Heart left ventricle (tissue), 16 donors: ENCODE results near the gene PYGB. TPM values are rescaled to one million over a fixed set of nuclear protein-coding genes. Genes with fewer than 3 reads are reported as not detected.
A peak's percentile ranks its signal among the peaks of the same experiment; 100 is the strongest.

Experiments used
- ATAC-seq, 4 donors: fragments of 200-7000 bp; cut with Tn5 transposase; one replicate each; pipeline ENCODE4 v1.9.1; 2020 to 2022; ENCODE audit warnings: moderate library complexity in 4 of 4, mild to moderate bottlenecking in 3 of 4, moderate number of reproducible peaks in 1 of 4
- DNase-seq, 5 donors: peaks; one replicate each; pipeline ENCODE4 v3.0.0-alpha.2; 2020
- H3K27ac ChIP-seq, 12 donors: fragments of 200-600 bp; sonication (generic) in 4 of 12; one replicate each; pipeline versions ENCODE4 v1.5.0 to v1.8.0; 2016 to 2022; ENCODE audit warnings: mild to moderate bottlenecking in 2 of 12
- H3K27me3 ChIP-seq, 9 donors: fragments of 200-600 bp; sonication (generic) in 2 of 9; one replicate each; pipeline versions ENCODE4 v1.5.1 to v1.8.0; 2016 to 2022; ENCODE audit warnings: mild to moderate bottlenecking in 3 of 9
- H3K36me3 ChIP-seq, 9 donors: fragments of 200-600 bp; sonication (generic) in 2 of 9; one replicate each; pipeline versions ENCODE4 v1.5.0 to v1.8.0; 2018 to 2022; ENCODE audit warnings: mild to moderate bottlenecking in 2 of 9
- H3K4me1 ChIP-seq, 12 donors: fragments of 200-600 bp; sonication (generic) in 4 of 12; one replicate each; pipeline versions ENCODE4 v1.5.0 to v1.8.0; 2016 to 2022; ENCODE audit warnings: mild to moderate bottlenecking in 3 of 12
- H3K4me3 ChIP-seq, 12 donors: fragments of 200-600 bp; sonication (generic) in 4 of 12; one replicate each; pipeline versions ENCODE4 v1.5.0 to v1.8.0; 2017 to 2022; ENCODE audit warnings: mild to moderate bottlenecking in 9 of 12, moderate library complexity in 4 of 12
- H3K9me3 ChIP-seq, 12 donors: fragments of 200-600 bp; sonication (generic) in 4 of 12; one replicate each; pipeline versions ENCODE4 v1.5.0 to v1.8.0; 2016 to 2022; ENCODE audit warnings: mild to moderate bottlenecking in 1 of 12
- CTCF ChIP-seq, 12 donors: fragments of 200-600 bp; sonication (generic) in 4 of 12; IDR thresholded peaks; one replicate each; pipeline versions ENCODE4 v1.5.0 to v1.8.0; 2018 to 2022; ENCODE audit warnings: antibody characterized with exemption in 12 of 12, mild to moderate bottlenecking in 5 of 12
- POLR2A ChIP-seq, 2 donors: fragments of 450-650 bp; IDR thresholded peaks; one replicate each; pipeline ENCODE4 v1.6.1; 2017; ENCODE audit warnings: antibody characterized with exemption in 2 of 2, mild to moderate bottlenecking in 2 of 2, moderate library complexity in 2 of 2
- WGBS, 4 donors: extraction: QIAGEN DNeasy Blood & Tissue Kit in 2 of 4; methylation state at CpG; one replicate each; pipeline versions ENCODE4 v1.1.5 to v1.1.7; 2013 to 2018; 5-methylcytosine and 5-hydroxymethylcytosine counted together
- intact Hi-C, 10 donors: fragments of 100-400 bp; cut with DNase I; formaldehyde crosslinking; loops; one replicate each; pipeline versions ENCODE4 v1.11.1 to v1.14.2; 2022
- polyA plus RNA-seq, 2 donors: library from polyadenylated mRNA; stranded (reverse); fragments of 200-250 nt; gene quantifications; one replicate each; pipeline ENCODE4 v1.2.3, GENCODE V29; 2013
- total RNA-seq, 9 donors: library from RNA; depleted of rRNA in 2 of 9; stranded (reverse); fragments of >200 nt in 2 of 9; fragmentation: NEBNext Ultra II Directional in 3 of 9; extraction: Animal tissue kit (Norgen Biotek cat#: 25700) in 3 of 9; gene quantifications; one replicate each; pipeline versions ENCODE4 v1.1.0 to v1.2.4, GENCODE V29; 2016 to 2023
- donor health status: ischemic (EF 13 %, LVEDD 7.1; RV severe dilation, severe dysfunction).
- donor health status: healthy with polysubstance abuse.
- donor health status: DM: no; HTN: yes; CAD: no.
- donor health status: DM: no; HTN: no; CAD: no.
- donor health status: ischemic (EF 25% LVEDD 6.9; RV normal size, moderate dysfunction).
- donor health status: ischemic (EF 25% LVEDD 5.7; RV mildly dilated, moderate dysfunction).
- donor health status: healthy.
- donor health status: DM: yes; HTN: yes; CAD: no.
- donor health status: ischemic (EF 35%, LVEDD 5.7; RV mildly dilated, moderate dysfunction).
- donor health status: nonischemic (EF 11% LVEDD 7.7; RV severe dilation, severe dysfunction).
- donor health status: DM: yes; HTN: yes; CAD: no.
- donor health status: PGD.
- donor health status: ischemic (EF 29% LVEDD 5.4; RV normal size, mild dysfunction).
- donor health status: nonischemic (EF 23%, LVEDD 6.1; RV moderate dilation, normal function).

Gene PYGB
- total and polyA plus RNA-seq, 11 donors = 144 to 450 (median 232) TPM

GRCh38 chr20:25226433-25227316 is 21.2 kb upstream of the PYGB start:
- TF ChIP-seq POLR2A (IDR thresholded peaks at IDR 0.05) = no peak
- TF ChIP-seq CTCF (IDR thresholded peaks at IDR 0.05) = no peak
- H3K27ac ChIP-seq = peak overlapping the region; percentile 74 to 96 (median 86)
- no peak overlapping the region for H3K4me3 ChIP-seq
- H3K27me3 ChIP-seq = no peaks in the 10 kb centered on the region
- intact Hi-C loops = loop anchor here in 3 of 10 donors (1.0 to 2.0 kb wide), 3 partner anchors 21 to 28 kb away; partner anchors contain the start of gene PYGB (in 1 of the 3)
- ATAC-seq (peak; percentile 57 to 77 (median 72)), DNase-seq (peak in 4 of 5 donors; percentile 75 to 86 (median 85))
- H3K4me1 ChIP-seq = peaks cover 11 to 87% (median 44%) of the 10 kb centered on the region in 12 donors
- H3K36me3 ChIP-seq = peaks cover 0 to 21% (median 12%) of the 10 kb centered on the region in 9 donors
- WGBS, 4 donors = 40 to 59% (median 46%) methylated on average over 17 to 28 of the region's 28 CpGs
- no peaks in the 10 kb centered on the region for H3K9me3 ChIP-seq

- no peak for TF ChIP-seq POLR2A (IDR thresholded peaks at IDR 0.05)
- no peak for TF ChIP-seq CTCF (IDR thresholded peaks at IDR 0.05)
- H3K36me3 ChIP-seq = peaks cover 0 to 21% (median 12%) of the 10 kb centered on the region in 9 donors
- H3K4me3 ChIP-seq = no peak overlapping the region
- ATAC-seq (peak; percentile 47 to 73 (median 55)), DNase-seq (peak in 2 of 5 donors; percentile 67 to 70)
- intact Hi-C loops = loop anchor here in 3 of 10 donors (1.0 to 2.0 kb wide), 3 partner anchors 20 to 27 kb away; partner anchors contain the start of gene PYGB (in 1 of the 3)
- WGBS, 4 donors = 20 to 29% (median 23%) methylated on average over 11 to 12 of the region's 12 CpGs
- H3K27ac ChIP-seq = peak overlapping the region; percentile 74 to 96 (median 86)
- no peaks in the 10 kb centered on the region for H3K9me3 ChIP-seq
- H3K27me3 ChIP-seq = no peaks in the 10 kb centered on the region
- peaks cover 10 to 80% (median 41%) of the 10 kb centered on the region in 12 donors for H3K4me1 ChIP-seq
Observed at GRCh38 chr20:25227317-25227831, 20.5 kb upstream of the PYGB start.

- H3K4me3 ChIP-seq = no peak overlapping the region
- intact Hi-C loops = no loop called here
- H3K36me3 ChIP-seq = peaks cover 0 to 15% (median 5%) of the 10 kb centered on the region in 9 donors
- H3K27me3 ChIP-seq = no peaks in the 10 kb centered on the region
- peaks cover 7 to 75% (median 45%) of the 10 kb centered on the region in 12 donors for H3K4me1 ChIP-seq
- DNase-seq (no peak), ATAC-seq (no peak)
- WGBS, 4 donors = 80 to 89% (median 82%) methylated on average over 23 of the region's 23 CpGs
- H3K9me3 ChIP-seq = no peaks in the 10 kb centered on the region
- peak overlapping the region; percentile 15 to 96 (median 86) for H3K27ac ChIP-seq
- TF ChIP-seq POLR2A (IDR thresholded peaks at IDR 0.05) = no peak
- no peak for TF ChIP-seq CTCF (IDR thresholded peaks at IDR 0.05)
Observed at GRCh38 chr20:25229486-25230165, 18.3 kb upstream of the PYGB start.
